Endodermal cell (in vitro differentiated cells): ENCODE results near the gene AKAP13. TPM values are rescaled to one million over a fixed set of nuclear protein-coding genes. Genes with fewer than 3 reads are reported as not detected.

Source experiments
- DNase-seq: peaks from one replicate; pipeline ENCODE4 v3.0.0-alpha.2; 2017
- H3K27ac ChIP-seq: 2 replicates; pipeline ENCODE4 v1.5.1; 2013; ENCODE audit warnings: mild to moderate bottlenecking, low read depth, low read length, moderate library complexity
- H3K27me3 ChIP-seq: 2 replicates; pipeline ENCODE4 v1.6.1; 2013; ENCODE audit warnings: mild to moderate bottlenecking, low read length, moderate library complexity; ENCODE audit not compliant: insufficient read depth, control insufficient read depth, poor library complexity, severe bottlenecking
- H3K36me3 ChIP-seq: 2 replicates; pipeline ENCODE4 v1.7.0; 2013; ENCODE audit warnings: mild to moderate bottlenecking, low read length, moderate library complexity; ENCODE audit not compliant: control insufficient read depth, insufficient read depth
- H3K4me1 ChIP-seq: one replicate; pipeline ENCODE4 v1.7.0; 2013; ENCODE audit warnings: low read length; ENCODE audit not compliant: control insufficient read depth, insufficient read depth
- H3K4me3 ChIP-seq: 2 replicates; pipeline ENCODE4 v1.5.1; 2013; ENCODE audit warnings: mild to moderate bottlenecking, low read length, moderate library complexity
- H3K9ac ChIP-seq: 2 replicates; pipeline ENCODE4 v1.6.1; 2013; ENCODE audit warnings: mild to moderate bottlenecking, low read length, moderate library complexity; ENCODE audit not compliant: poor library complexity, severe bottlenecking; ENCODE audit errors: extremely low read depth
- H3K9me3 ChIP-seq: 2 replicates; pipeline ENCODE4 v1.6.1; 2013; ENCODE audit warnings: mild to moderate bottlenecking, low read length, moderate library complexity; ENCODE audit not compliant: control insufficient read depth
- H3K27ac Mint-ChIP-seq: 2 replicates; pipeline ENCODE4 v1.8.0; 2020; ENCODE audit warnings: mixed read lengths
- H3K27me3 Mint-ChIP-seq: 2 replicates; pipeline ENCODE4 v1.8.0; 2021; ENCODE audit warnings: mild to moderate bottlenecking, mixed read lengths; ENCODE audit not compliant: insufficient read depth
- H3K36me3 Mint-ChIP-seq: 2 replicates; pipeline ENCODE4 v1.8.0; 2020; ENCODE audit warnings: low read depth, mixed read lengths
- H3K4me1 Mint-ChIP-seq: 2 replicates; pipeline ENCODE4 v1.8.0; 2020; ENCODE audit warnings: mixed read lengths
- H3K4me3 Mint-ChIP-seq: 2 replicates; pipeline ENCODE4 v1.8.0; 2020; ENCODE audit warnings: mild to moderate bottlenecking, moderate library complexity, mixed read lengths
- H3K9me3 Mint-ChIP-seq: 2 replicates; pipeline ENCODE4 v1.8.0; 2020; ENCODE audit warnings: mild to moderate bottlenecking, mixed read lengths
- WGBS, 2 experiments: methylation state at CpG; one replicate each; pipeline versions ENCODE4 v1.1.5 to v1.1.7; 2013; ENCODE audit warnings: missing lambda C conversion rate in 2 of 2, mixed read lengths in 1 of 2; ENCODE audit not compliant: insufficient coverage in 1 of 2, insufficient read length in 1 of 2; 5-methylcytosine and 5-hydroxymethylcytosine counted together
- total RNA-seq, 2 donors: library from RNA; stranded (reverse); fragmentation: NEBNext Ultra II Directional in 1 of 2; extraction: Animal tissue kit (Norgen Biotek cat#: 25700) in 1 of 2; gene quantifications; 2 replicates in 1 of 2; 3 replicates in 1 of 2; pipeline ENCODE4 v1.2.1, GENCODE V29; 2021
- TF ChIP-seq, protein P1 (sequence below): fragments of 200-600 bp; sonication (generic); conservative IDR thresholded peaks from 2 replicates; pipeline ENCODE4 v1.5.0; 2021; ENCODE audit warnings: antibody characterized with exemption, mild to moderate bottlenecking

Gene AKAP13
- total RNA-seq, 2 donors from 2014 or later, result 115 to 131 TPM

DNA sequence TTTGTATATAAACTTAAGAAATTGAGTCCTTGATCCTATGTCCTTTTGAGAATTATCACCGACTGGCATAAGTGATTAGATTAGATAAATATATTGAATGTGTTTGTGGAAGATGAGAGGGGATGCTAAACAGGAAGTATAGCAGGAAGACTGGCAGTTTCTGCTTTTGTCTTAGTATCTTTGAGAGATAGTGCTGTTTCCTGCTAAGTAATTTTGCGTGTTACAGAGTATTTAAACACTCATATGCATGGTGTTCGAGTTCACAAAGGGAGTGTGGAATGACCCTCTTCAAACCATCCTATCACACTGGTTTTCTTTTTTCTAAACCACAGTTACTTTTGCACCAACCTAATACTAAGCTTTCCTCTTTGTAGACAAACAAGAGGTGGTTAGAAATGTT lies 308.3 kb downstream of the AKAP13 start:
- Histone ChIP-seq H3K4me1 (peaks cover 22% of the 10 kb centered on the region), H3K9ac (no peak overlapping the region), H3K4me3 (no peak overlapping the region), H3K36me3 (peaks cover 97% of the 10 kb centered on the region), H3K9me3 (no peaks in the 10 kb centered on the region), H3K27me3 (no peaks in the 10 kb centered on the region), H3K27ac (no peak overlapping the region)
- TF ChIP-seq, protein P1, sequence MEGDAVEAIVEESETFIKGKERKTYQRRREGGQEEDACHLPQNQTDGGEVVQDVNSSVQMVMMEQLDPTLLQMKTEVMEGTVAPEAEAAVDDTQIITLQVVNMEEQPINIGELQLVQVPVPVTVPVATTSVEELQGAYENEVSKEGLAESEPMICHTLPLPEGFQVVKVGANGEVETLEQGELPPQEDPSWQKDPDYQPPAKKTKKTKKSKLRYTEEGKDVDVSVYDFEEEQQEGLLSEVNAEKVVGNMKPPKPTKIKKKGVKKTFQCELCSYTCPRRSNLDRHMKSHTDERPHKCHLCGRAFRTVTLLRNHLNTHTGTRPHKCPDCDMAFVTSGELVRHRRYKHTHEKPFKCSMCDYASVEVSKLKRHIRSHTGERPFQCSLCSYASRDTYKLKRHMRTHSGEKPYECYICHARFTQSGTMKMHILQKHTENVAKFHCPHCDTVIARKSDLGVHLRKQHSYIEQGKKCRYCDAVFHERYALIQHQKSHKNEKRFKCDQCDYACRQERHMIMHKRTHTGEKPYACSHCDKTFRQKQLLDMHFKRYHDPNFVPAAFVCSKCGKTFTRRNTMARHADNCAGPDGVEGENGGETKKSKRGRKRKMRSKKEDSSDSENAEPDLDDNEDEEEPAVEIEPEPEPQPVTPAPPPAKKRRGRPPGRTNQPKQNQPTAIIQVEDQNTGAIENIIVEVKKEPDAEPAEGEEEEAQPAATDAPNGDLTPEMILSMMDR, result no peak
- Mint-ChIP-seq H3K36me3 (peaks cover 44% of the 10 kb centered on the region), H3K9me3 (no peaks in the 10 kb centered on the region), H3K27me3 (no peaks in the 10 kb centered on the region), H3K4me3 (no peak overlapping the region), H3K4me1 (peaks cover 38% of the 10 kb centered on the region), H3K27ac (peak overlapping the region; percentile 13)
- DNase-seq, result no peak
- WGBS, 2 experiments, result 87 to 94% methylated on average over 2 to 3 of the region's 3 CpGs

- H3K27ac ChIP-seq, result no peak overlapping the region
- no peaks in the 10 kb centered on the region for H3K9me3 ChIP-seq
- peaks cover 96% of the 10 kb centered on the region for H3K36me3 ChIP-seq
- Mint-ChIP-seq H3K4me3 (peak overlapping the region; percentile 38), H3K9me3 (no peaks in the 10 kb centered on the region), H3K36me3 (peaks cover 42% of the 10 kb centered on the region), H3K4me1 (peaks cover 38% of the 10 kb centered on the region), H3K27me3 (no peaks in the 10 kb centered on the region), H3K27ac (peak overlapping the region; percentile 96)
- no peak overlapping the region for H3K9ac ChIP-seq
- H3K4me1 ChIP-seq, result peaks cover 22% of the 10 kb centered on the region
- no peaks in the 10 kb centered on the region for H3K27me3 ChIP-seq
- no peak overlapping the region for H3K4me3 ChIP-seq
- TF ChIP-seq, protein P1, result no peak
- WGBS, 2 experiments, result 23 to 32% methylated on average over 6 to 9 of the region's 9 CpGs
- DNase-seq, result peak; percentile 72
These were observed 309.3 kb downstream of the AKAP13 start for GRCh38 chr15:85689729-85690128.

DNA sequence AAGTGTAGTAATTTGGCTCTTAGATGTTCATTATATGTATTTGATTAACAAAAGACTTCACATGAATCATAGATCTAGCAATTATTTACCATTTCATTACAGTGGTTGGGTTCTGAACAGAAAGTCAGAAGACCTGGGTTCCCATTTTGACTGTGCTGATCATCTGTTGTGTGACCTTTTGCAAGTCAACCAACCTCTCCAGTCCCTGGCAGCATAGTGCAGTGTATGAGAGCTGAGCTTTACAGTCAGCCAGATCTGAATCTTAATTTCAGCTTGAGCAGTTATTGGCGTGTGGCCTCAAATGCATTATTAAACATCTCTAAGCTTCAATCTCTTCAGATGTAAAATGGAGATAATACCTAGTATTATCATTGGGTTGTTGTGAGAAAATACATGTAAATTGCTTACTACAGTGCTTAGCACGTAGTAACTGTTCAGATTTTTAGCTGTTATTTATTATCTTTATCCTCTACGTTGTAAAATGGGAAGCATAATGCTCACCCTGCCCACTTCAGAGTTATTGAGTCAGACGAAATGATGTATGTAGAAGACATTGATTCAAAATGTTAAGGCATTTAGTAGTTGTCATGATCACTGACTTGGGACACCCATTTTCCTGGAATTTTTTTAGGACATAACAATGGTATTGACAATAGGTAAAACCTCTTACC lies 310.3 kb downstream of the AKAP13 start:
- peaks cover 22% of the 10 kb centered on the region for H3K4me1 ChIP-seq
- peaks cover 96% of the 10 kb centered on the region for H3K36me3 ChIP-seq
- WGBS, 2 experiments, result 98 to 100% methylated on average over 3 to 4 of the region's 4 CpGs
- no peak overlapping the region for H3K27ac ChIP-seq
- Mint-ChIP-seq H3K4me3 (no peak overlapping the region), H3K27me3 (no peaks in the 10 kb centered on the region), H3K9me3 (no peaks in the 10 kb centered on the region), H3K27ac (peak overlapping the region; percentile 77), H3K36me3 (peaks cover 44% of the 10 kb centered on the region), H3K4me1 (peaks cover 38% of the 10 kb centered on the region)
- H3K27me3 ChIP-seq, result no peaks in the 10 kb centered on the region
- no peak overlapping the region for H3K9ac ChIP-seq
- TF ChIP-seq, protein P1, result no peak
- no peak overlapping the region for H3K4me3 ChIP-seq
- H3K9me3 ChIP-seq, result no peaks in the 10 kb centered on the region
- DNase-seq, result no peak
